Bronchial epithelial cell (primary cell): Measurements from ENCODE around the gene MYO9A. TPM values are rescaled to one million over a fixed set of nuclear protein-coding genes. Genes with fewer than 3 reads are reported as not detected.

Source experiments
- DNase-seq: peaks from one replicate; pipeline ENCODE4 v3.0.0-alpha.2; 2010; ENCODE audit warnings: low read depth
- FAIRE-seq: peaks from 2 replicates; lab custom pipeline; 2011; peaks lifted over from hg19 to GRCh38; lab: Jason Lieb, UNC
- H3K27me3 ChIP-seq: 2 replicates; pipeline ENCODE4 v1.5.1; 2011; ENCODE audit warnings: low read length; ENCODE audit not compliant: control insufficient read depth, insufficient read depth
- H3K36me3 ChIP-seq: 2 replicates; pipeline ENCODE4 v1.5.1; 2011; ENCODE audit warnings: low read length; ENCODE audit not compliant: control insufficient read depth, insufficient read depth
- H3K4me3 ChIP-seq: 2 replicates; pipeline ENCODE4 v1.5.1; 2011; ENCODE audit warnings: mild to moderate bottlenecking, low read depth, low read length, control low read depth
- CTCF ChIP-seq: IDR thresholded peaks from 2 replicates; pipeline ENCODE4 v1.5.1; 2011; ENCODE audit warnings: mild to moderate bottlenecking, moderate library complexity, low read length, control low read depth, inconsistent platforms; ENCODE audit not compliant: insufficient read depth, severe bottlenecking
- total RNA-seq: library from RNA; depleted of rRNA; stranded (reverse); fragments of >200 nt; gene quantifications from 2 replicates; pipeline ENCODE4 v1.2.1, GENCODE V29; 2014

The MYO9A gene
- total RNA-seq, 1 donor from 2014 or later, result 29.7 TPM

GRCh38 chr15:72146221-72146620, 28.3 kb upstream of the MYO9A start:
- FAIRE-seq, result no peak
- no peak overlapping the region for H3K4me3 ChIP-seq
- no peaks in the 10 kb centered on the region for H3K27me3 ChIP-seq
- TF ChIP-seq CTCF, result no peak
- DNase-seq, result no peak
- H3K36me3 ChIP-seq, result no peaks in the 10 kb centered on the region

GRCh38 chr15:72141171-72142084, 23.5 kb upstream of the MYO9A start:
- no peaks in the 10 kb centered on the region for H3K27me3 ChIP-seq
- FAIRE-seq, result no peak
- no peak for TF ChIP-seq CTCF
- no peaks in the 10 kb centered on the region for H3K36me3 ChIP-seq
- DNase-seq, result no peak
- H3K4me3 ChIP-seq, result no peak overlapping the region

GRCh38 chr15:72140088-72140487, 22.1 kb upstream of the MYO9A start:
- H3K36me3 ChIP-seq, result no peaks in the 10 kb centered on the region
- FAIRE-seq (no peak), DNase-seq (no peak)
- no peak overlapping the region for H3K4me3 ChIP-seq
- no peaks in the 10 kb centered on the region for H3K27me3 ChIP-seq
- no peak for TF ChIP-seq CTCF

- H3K36me3 ChIP-seq, result no peaks in the 10 kb centered on the region
- FAIRE-seq, result no peak
Observed at GRCh38 chr15:72139667-72140066, 21.7 kb upstream of the MYO9A start.

GRCh38 chr15:72136170-72137051, 18.5 kb upstream of the MYO9A start:
- Histone ChIP-seq H3K27me3 (no peaks in the 10 kb centered on the region), H3K4me3 (no peak overlapping the region), H3K36me3 (no peaks in the 10 kb centered on the region)
- no peak for FAIRE-seq
- no peak for TF ChIP-seq CTCF
- DNase-seq, result no peak

More at GRCh38 chr15:72139667-72140066, 21.7 kb upstream of the MYO9A start:
- Histone ChIP-seq H3K4me3 (no peak overlapping the region), H3K27me3 (no peaks in the 10 kb centered on the region)
- DNase-seq, result no peak
- TF ChIP-seq CTCF, result no peak
